ENCODE data around the gene ROBO1. TPM values are rescaled to one million over a fixed set of nuclear protein-coding genes. Genes with fewer than 3 reads are reported as not detected.

ROBO1 gene
- total RNA-seq, 2 experiments from 2014 or later = 1.6 to 2.1 TPM

GRCh38 chr3:78562328-78562727 is 1205.5 kb downstream of the ROBO1 start:
- CTCF ChIA-PET = no interaction called here
- POLR2A ChIA-PET = no interaction called here
